Heart left ventricle (tissue), 13 donors: ENCODE measurements around the gene SNAP25.

ENCODE experiments used
- CTCF ChIP-seq, 12 donors: fragments of 200-600 bp; sonication (generic) in 4 of 12; IDR thresholded peaks; one replicate each; pipeline versions ENCODE4 v1.5.0 to v1.8.0; 2018 to 2022; ENCODE audit warnings: antibody characterized with exemption in 12 of 12, mild to moderate bottlenecking in 5 of 12
- POLR2A ChIP-seq, 2 donors: fragments of 450-650 bp; IDR thresholded peaks; one replicate each; pipeline ENCODE4 v1.6.1; 2017; ENCODE audit warnings: antibody characterized with exemption in 2 of 2, mild to moderate bottlenecking in 2 of 2, moderate library complexity in 2 of 2
- donor health status: ischemic (EF 13 %, LVEDD 7.1; RV severe dilation, severe dysfunction).
- donor health status: DM: no; HTN: yes; CAD: no.
- donor health status: DM: no; HTN: no; CAD: no.
- donor health status: ischemic (EF 25% LVEDD 6.9; RV normal size, moderate dysfunction).
- donor health status: ischemic (EF 25% LVEDD 5.7; RV mildly dilated, moderate dysfunction).
- donor health status: ischemic (EF 35%, LVEDD 5.7; RV mildly dilated, moderate dysfunction).
- donor health status: nonischemic (EF 11% LVEDD 7.7; RV severe dilation, severe dysfunction).
- donor health status: DM: yes; HTN: yes; CAD: no.
- donor health status: PGD.
- donor health status: ischemic (EF 29% LVEDD 5.4; RV normal size, mild dysfunction).
- donor health status: nonischemic (EF 23%, LVEDD 6.1; RV moderate dilation, normal function).

DNA sequence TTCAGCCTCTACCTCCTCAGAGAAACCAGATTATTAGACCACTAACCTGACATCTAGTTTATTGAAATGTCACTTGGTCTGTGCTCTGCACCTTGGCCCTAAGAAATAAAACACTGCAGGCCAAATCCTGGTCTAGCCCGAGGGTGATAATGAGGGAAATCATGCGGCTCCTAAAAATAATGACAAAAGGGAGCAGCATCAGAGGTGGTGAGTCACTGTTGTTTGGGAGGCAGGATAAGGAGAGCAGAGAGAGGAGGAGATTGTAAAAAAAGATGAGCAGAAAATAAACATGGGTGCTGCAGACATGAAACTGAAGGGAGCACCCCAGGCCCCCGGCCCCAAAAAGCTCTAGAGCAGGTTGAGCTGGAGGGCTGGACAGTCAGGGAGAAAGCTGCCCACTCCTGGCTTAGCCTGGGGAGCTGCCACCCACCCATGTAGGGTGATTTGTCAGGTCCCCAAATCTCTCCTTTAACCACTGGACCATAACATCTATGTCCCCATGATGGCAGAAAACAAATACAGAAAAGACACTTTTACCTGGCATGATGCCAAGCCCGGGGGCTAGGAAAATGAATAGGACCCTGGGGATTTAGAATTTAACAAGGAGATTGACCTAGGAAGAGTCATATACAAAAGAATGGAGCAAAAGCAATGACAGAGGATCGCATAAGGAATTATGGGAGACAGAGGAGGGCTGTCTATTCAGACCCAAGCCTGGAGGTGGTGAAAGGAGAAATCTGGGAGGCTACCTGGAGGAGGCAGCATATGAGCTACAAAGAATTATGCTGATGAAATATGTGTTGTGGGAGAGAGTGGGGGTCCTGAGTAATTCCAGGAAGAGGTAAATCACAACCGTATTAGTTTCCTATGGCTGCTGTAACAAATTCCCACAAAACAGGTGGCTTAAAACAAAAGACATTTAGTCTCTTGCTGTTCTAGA is 103.7 kb downstream of the SNAP25 start:
- no peak for TF ChIP-seq CTCF (IDR thresholded peaks at IDR 0.05)
- no peak for TF ChIP-seq POLR2A (IDR thresholded peaks at IDR 0.05)
